Activated T-cell treated with anti-CD3 and anti-CD28 coated beads for 48 hours (primary cell): ENCODE results near the gene TUBB4B.

ENCODE experiments used
- DNase-seq: peaks from one replicate; pipeline ENCODE4 v3.0.0-alpha.2; 2020; ENCODE audit warnings: low read depth

The TUBB4B gene

DNA sequence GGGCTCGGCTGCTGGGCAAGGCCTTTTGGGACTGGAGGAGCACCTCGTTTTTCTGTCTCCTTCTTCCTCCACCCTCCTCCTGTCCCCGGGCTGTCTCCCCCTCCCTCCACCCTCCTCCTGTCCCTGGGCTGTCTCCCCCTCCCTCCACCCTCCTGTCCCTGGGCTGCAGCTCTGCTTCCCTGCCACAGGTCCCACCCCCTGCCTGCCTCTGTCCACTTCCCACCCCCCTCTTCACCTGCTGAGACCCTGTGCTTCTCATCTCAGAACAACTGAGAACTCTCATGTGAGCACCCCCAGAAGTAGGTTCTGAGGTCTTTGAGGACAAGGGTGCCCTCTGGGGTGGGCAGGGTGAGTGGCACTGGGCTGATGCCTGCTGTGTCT, 30.6 kb downstream of the TUBB4B start:
- DNase-seq, result no peak

DNA sequence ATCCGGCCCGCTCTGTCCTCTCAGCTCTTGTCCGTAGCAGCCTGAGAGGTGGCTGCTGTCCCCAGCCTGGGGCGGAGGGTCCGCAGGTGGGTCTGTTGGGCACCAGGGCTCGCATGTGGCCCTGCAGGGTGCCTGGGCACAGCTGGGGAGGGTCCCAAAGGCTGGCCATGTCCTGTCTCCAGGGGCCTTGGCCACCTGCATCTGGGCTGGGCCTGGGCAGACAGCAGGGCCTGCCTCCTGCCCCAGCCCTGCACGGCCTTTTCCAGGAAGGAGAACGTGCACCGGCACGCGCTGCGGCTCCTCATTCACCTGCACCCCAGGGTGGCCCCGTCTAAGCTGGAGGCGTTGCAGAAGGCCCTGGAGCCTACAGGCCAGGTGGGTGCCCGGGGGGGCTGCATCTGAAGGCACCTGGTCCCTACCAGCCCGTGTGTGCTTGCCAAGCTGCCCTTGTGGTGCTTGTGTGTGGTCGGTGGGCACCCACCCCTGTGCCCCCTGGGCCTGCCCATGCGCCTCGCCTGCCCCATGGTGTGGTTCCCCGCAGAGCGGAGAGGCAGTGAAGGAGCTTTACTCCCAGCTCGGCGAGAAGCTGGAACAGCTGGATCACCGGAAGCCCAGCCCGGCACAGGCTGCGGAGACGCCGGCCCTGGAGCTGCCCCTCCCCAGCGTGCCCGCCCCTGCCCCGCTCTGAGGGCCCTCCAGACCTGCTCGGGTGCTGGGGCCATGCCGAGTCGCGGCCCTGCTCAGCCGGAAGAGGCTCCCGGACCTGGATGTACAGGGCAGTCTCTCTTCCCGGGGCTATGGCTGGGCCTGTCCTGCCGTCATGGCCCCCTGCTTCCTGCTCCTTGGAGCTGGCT, 31.4 kb downstream of the TUBB4B start:
- no peak for DNase-seq

DNA sequence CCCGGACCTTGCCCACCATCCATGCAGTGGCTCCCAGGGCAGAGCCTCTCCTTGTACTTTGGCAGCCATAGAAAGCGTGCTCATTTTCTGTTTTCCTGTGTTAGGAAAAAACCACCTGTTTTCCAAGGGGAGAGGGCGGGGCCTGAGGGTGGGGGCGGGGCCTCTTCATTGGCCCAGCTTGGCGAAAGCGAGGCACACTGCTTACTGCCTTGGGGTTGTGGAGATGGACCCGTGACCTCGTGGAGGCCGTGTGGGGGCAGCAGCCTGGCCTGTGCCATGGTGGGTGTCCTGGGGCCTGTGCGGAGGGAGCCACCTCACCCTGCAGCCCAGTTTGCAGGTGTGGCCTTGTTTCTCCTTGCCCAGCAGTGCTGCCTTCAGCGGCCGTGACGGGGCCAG, 32.0 kb downstream of the TUBB4B start:
- no peak for DNase-seq

DNA sequence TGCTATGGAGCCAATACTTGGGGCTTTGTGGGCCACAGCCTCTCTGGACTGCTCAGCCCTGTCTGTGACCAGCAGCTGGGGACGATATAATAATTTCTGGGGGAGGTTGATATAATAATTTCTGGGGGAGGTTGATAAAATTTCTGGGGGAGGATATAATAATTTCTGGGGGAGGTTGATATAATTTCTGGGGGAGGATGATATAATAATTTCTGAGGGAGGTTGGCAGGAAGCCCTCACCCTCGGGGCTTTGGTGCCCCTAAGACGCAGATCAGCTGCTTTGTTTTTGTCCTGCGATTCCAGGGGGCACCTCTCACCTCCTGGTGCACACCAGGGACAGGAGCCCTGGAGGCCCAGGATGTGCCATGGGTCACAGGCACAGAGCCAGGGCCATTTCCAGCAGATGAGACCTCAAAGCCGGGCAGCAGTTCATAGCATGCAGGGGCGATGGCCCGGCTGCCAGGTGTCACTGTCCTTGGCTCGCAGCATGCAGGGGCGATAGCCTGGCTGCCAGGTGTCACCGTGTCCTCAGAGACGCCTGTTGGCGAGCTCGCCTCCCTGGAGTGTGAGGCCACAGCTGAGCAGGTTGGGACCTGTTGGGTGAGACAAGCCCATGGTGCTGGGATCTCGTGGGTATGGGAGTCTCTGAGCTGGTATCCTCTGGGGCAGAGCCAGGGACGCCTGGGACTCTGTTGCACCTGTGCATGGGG, 32.7 kb downstream of the TUBB4B start:
- DNase-seq, result no peak

DNA sequence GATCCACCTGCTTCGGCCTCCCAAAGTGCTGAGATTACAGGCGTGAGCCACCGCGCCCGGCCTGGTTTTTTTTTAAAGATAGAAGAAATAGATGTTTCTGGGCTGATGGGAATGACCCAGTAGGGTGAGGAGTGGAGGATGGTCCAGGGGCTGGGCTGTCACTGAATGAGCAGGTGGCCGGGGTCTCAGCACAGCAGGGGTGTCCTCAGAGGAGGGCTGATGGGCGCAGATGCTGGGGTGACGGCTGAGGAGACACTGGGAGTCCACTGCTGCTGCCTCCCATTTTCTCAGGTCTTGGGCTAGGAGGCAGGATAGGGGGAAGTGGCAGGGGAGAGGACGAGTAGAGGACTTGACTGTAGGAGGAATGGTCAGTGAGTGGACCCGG, 34.1 kb downstream of the TUBB4B start:
- DNase-seq, result no peak

DNA sequence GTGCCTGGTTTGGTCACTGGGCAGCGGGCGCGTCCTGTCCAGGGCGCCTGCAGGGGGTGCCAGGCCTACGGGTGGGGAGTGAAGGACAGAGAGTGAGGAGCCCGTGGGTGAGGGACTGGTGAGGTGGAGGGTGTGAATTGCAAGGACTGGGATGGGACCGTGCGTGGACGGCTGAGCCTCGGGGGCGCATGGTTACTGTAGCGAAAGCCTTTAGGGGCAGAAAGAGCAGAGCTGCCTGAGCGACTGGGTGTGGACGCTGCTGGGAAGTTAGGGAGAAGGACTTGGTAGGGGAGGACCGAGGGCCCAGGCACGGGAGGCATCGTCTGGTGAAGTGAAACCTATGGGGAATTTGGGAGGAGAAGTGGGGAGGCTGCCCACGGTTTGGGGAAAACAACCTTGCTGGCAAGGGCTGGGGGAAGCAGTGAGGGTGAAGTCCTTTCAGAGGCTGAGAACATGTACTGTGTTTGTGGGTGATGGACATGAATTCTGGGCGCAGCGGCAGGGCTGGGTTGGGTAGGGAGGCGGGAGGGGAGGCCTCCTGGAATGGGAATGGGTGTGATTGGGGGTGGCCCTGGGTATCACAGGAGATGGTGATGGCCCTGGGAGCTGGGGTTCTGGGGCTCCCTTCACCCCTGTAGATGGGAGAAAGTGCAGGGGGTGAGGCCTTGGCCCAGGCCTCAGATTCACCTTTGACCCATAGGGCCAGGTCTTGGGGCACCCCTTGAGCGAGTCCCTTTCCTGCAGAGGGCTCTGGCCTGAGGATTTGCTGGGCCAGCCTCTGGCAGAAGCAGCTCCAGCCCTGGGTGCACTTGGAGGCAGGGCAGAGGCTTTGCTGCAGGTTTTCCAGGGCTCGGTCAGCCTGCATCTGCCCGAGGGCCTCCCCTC, 34.7 kb downstream of the TUBB4B start:
- no peak for DNase-seq

DNA sequence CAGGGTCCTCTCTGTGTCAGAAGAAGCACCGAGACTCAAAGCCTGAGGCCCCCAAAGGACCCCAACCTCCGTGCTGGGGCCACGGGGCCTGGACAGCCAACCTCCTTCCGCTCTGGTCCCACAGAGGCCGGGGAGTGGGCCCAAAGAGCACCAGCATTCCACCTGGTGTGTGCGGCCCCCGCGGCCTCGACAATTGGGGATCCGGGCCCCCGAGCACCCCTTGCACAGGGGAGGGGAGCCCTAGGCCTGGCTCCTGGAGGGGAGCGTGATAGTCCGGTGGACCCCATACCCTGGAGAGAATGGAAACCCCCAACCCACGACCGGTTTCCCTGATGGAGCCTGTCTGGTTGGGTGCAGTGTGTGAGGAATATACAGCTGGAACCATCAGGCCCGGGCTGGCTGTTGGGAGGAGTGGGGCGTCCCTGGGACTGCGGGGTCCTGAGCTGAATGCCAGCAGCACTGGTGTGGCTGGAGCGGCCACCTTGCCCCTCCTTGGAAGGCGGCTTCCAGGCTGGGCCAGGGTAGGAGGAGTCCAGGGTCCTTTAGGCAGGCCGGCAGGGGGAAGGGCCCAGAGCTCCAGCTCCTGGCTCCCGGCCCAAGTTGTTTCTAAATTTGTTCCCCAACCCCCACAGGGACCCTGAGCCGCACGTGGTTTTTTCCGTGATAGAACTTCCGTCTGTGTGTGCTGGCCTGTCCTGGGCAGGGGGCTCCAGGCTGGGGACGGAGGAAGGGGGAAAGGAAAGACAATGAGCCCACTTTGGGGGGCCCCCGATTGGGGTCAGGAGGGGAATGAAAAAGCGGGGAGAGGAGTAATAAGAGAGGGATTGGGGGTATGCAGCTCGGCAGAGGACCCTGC, 35.6 kb downstream of the TUBB4B start:
- no peak for DNase-seq

DNA sequence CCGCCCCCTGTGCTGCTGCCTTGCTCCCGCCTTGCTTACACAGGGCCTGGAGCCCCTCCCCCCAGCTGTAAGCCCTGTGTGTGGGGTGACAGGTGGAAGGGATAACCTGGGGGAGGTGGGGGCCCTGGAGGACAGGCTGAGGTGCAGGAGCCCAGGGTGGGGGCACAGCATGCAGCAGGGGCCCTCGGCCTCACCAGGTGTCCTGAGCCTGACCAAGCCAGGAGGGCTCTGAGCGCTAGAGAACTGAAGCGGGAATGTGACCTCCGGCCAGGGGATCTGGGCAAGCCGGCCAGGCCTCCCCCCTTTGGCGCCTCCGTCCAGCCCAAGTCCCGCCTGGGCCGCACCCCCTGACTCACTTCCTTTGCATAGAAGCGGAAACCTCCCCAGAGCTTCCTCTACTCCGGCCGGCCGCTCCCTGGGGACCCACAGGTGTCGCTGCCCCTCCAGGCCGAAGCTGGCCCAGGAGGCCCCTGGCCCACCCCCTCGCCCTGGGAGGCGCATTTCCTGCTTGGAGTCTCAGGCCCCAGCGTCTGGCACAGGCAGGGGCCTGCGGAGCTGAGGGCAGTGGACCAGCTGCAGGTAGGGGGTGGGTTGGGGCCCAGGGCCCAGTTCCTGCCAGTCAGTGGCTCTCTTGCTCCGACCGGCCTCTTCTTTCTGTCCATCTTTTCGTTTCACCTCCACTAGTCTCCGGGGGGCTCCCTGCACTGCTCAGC, 36.4 kb downstream of the TUBB4B start, which contains the start of gene TOR4A:
TSS of gene TOR4A (plus strand) at position 398 of the 713 bp plus-strand sequence. CDS start 964 bp downstream, outside the sequence.
- no peak for DNase-seq

DNA sequence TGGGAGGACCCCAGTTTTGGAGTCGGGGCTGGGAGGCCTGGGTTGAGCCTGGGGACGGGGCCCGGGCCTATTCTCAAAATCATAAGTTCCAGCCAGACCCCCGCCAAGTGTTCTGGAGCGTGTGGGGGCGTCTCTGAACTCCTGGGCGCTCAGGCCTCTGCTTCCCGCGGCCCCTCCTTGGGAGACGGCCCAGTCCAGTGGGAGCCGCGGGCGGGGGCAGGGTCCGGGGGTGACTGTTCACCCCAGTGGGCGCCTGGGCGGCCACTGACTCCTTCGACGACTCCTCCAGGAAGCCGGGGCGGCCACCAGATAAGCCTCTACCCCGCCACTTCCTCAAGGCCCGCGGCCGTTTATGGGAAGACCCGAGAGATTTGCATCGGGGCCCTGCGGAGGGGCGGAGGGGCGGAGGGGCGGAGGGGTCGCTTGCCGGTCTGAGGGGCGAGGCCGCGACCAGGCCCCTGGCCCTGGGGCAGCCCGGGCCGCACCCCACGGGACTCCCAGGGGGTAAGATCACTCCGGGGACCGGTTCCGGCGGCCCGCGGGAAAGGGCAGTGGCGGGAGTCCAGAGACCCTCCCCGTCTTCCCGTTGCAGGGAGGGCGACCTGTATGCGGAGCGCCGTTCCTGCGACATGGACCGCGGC, 37.1 kb downstream of the TUBB4B start:
- DNase-seq, result no peak

DNA sequence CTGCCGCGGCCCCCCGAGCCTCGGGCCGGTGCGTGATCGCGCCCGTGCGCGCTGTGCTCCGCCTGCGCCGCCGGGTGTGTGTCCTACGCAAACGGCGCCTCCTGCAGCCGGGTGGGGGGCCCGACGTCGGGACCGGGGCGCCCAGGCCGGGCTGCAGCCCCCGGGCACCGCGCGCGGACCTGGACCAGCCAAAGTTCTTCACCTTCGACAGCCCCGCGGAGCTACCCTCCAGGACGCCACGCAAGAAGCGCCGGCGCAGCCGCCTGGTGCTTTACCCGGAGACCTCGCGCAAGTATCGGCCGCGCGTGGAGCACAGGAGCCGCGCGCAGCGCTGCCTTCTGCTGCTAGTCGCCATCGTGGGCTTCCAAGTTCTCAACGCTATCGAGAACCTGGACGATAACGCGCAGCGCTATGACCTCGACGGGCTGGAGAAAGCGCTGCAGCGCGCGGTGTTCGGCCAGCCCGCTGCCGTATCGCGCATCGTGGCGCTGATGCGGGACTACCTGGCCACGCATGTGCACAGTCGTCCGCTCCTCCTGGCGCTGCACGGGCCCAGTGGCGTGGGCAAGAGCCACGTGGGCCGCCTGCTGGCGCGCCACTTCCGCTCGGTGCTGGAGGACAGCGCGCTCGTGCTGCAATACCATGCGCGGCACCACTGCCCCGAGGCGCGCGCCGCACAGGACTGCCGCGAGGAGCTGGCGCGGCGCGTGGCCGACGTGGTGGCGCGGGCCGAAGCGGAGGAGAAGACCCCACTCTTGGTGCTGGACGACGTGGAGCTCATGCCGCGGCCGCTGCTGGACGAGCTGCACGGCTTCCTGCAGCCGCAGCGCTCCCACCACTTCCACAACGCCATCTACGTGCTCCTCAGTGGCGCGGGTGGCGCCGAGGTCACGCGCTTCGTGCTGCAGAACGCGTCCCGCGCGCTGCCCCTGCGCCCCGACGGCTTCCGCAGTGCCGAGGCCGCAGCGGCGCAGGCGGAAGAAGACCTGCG, 37.9 kb downstream of the TUBB4B start:
- no peak for DNase-seq

DNA sequence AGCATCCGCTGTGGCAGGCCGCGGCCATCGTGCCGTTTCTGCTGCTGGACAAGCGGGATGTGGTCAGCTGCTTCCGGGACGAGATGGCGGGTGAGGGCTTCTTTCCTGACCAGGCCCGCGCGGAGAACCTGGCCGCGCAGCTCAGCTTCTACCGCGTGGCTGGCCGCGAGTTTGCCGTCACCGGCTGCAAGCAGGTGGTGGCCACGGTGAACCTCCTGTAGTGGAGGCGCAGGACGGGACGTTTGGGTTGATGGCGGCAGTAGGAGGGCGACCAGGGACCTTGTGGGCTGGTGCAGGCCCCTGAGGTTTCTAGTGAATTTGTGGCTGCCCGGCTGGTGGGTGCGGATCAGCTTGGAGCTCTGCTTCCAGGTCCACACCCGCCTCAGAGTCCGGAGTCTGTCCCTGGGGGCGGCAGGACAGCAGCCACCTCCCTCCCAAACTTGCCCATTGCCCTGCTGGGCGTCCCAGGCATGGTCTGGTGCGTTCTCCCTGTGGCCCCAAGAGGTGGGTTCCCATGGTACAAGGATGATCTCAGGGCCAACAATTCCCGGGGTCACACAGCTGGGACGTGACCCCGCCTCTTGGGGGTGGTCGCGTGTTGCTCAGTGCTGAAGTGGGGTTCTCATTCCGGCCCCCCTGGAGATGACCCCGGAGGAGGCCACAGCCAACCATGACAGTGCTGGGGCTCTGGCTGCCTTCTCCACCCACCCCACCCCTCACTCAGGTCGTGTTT, 38.8 kb downstream of the TUBB4B start:
- DNase-seq, result no peak

DNA sequence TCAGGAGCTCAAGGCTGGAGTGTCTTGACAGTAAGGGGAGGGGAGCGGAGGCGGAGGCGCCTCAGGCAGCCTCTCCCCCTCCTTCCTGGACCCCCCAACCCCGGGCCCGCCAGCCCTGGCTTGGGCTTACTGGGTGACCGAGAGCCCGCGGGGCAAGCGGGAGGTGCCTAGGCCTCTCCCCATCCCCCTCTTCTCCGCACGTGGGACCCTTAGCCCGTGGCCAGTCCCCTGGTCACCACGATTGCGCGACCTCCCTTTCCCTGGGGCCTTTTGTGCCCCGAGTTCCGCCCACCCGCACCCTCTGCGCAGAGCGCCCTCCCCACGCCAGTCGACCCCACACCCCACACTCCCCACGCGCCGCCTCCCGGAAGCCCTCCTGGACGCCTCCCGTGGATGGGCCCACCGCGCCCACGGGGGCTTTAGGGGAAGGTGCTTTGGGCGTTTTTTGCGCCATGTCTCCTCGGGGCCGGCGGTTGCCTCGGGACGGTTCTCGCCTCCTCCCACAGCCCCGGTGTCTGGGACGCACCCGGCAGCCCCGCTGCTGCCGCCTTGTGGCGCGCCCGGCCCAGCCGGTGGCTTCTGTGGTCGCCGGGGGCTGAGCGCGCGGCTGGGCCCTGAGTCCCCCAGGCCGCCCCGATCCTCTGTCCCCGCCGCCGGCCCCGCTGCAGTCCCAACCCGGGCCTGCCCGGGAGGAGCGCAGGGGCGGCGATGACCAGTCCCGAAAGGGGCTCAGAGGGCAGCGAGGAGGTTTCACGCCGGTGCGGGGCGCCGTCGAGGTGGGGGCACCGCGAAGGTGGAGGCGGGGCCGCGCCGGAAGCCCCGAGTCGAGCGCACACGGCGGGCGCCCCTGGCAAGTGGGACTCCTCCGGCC, 39.6 kb downstream of the TUBB4B start:
- DNase-seq, result no peak

DNA sequence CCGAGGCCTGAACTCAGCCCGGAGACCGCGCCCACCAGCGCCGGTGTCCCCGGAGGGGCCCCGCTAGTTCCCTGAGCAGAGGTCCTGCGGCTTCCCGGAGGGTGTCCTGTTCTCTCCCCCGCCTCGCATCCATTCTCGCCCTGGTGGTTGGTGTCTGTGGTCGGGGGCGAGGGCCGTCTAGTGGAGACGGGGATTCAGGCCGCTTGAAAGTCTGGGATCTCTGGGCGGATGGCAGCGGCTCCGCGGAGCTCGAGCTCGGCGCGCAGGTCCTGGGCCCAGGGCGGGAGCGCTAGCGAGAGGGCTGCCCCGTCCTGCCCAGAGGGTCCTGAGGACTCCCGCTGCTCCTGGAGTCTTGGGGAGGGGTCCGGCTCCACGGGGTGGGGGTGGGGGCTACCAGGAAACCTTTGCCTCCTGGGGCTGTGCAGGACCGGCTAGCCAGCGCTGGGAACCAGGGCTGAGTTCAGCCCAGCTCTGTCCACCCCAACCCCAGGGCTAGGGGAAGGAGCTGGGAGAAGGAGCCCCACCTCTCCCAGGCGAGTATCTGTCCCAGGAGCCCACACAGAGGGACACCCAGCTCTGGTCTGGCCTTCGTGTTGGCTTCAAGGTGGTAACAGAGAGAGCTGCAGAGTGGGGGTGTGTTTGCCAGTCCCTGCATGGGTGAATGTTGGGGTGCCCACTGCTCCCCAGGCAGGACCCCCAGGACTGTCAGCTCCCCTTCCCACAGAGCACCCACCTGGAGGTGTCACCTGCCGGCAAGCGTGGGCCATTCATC, 40.4 kb downstream of the TUBB4B start:
- no peak for DNase-seq

DNA sequence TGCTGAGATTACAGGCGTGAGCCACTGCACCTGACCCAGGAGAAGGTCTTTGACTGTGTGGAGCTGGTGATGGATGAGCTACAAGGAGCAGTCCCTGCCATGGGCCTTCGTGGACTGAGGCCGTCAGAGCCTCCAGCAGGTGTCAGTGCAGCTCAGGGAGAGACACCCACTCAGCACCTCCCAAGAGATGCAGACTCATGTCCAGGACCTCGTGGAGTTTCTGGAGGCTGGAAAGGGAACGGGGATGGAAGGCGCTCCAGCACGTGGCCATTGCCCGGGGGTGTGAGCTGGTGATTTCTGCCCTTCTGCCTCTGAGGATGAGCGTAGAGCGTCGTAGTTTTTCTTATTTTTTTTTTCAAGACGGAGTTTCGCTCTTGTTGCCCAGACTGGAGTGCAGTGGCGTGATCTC, 45.9 kb downstream of the TUBB4B start:
- no peak for DNase-seq

DNA sequence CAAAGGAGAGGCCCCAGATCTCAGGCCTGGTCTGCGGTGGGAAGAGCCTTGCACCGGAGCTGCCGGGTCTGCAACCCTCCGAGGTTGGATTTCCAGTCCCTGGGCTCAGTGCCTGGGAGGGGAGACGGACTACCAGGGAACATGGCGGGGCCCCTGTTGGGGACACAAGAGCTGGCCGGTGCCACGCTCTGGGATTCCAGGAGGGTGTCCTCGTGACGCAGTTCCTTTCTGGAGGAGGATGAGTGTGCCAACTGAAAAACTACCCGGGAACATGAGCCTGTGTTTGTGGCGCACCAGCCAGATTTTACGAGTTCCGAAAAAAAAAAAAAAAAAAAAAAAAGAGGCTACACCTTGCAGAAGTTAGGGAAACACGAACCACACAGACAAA, 52.0 kb downstream of the TUBB4B start:
- DNase-seq, result no peak
